ENCODE results near the gene ECD.

DNA sequence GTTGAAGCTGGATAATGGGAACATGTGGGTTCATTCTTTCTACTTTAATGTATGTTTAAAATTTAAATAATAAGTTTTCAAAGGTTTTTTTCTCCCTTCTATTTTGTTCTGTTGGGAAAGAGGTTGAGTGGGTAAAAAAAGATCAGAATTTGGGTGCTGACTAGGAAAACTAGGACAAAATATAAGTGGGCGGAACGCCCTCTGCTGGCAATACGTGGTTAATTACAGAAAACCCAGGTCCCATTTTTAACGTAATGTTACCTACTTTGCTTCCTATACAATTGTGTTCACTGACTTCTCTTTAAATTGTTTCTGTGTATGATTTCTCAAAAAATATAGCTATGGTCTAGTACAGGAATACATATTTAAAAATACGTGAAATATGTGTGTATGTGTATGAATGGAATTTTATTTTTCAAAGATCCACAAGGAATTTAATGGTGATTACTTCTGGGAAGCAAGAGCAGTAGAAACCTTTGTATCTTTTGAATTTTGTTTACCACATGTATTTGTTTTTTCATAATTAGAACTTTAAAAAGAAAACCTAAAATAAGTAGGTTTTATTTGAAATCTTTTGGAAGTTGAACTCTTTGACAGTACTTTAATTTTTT is 8.7 kb downstream of the ECD start:
- TF ChIP-seq, protein P1, sequence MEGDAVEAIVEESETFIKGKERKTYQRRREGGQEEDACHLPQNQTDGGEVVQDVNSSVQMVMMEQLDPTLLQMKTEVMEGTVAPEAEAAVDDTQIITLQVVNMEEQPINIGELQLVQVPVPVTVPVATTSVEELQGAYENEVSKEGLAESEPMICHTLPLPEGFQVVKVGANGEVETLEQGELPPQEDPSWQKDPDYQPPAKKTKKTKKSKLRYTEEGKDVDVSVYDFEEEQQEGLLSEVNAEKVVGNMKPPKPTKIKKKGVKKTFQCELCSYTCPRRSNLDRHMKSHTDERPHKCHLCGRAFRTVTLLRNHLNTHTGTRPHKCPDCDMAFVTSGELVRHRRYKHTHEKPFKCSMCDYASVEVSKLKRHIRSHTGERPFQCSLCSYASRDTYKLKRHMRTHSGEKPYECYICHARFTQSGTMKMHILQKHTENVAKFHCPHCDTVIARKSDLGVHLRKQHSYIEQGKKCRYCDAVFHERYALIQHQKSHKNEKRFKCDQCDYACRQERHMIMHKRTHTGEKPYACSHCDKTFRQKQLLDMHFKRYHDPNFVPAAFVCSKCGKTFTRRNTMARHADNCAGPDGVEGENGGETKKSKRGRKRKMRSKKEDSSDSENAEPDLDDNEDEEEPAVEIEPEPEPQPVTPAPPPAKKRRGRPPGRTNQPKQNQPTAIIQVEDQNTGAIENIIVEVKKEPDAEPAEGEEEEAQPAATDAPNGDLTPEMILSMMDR (IDR thresholded peaks at IDR 0.05; ENCODE audit: borderline replicate concordance, extremely low read depth, low read length, poor library complexity, severe bottlenecking) = peak; percentile 82
- TF ChIP-seq EZH2 (IDR thresholded peaks at IDR 0.05; ENCODE audit: borderline replicate concordance, low read depth, low read length, severe bottlenecking) = no peak
